ENCODE results near the gene PRMT3. TPM values are rescaled to one million over a fixed set of nuclear protein-coding genes. Genes with fewer than 3 reads are reported as not detected.
"Not testable (repeated sequence)": the region's sequence is repeated elsewhere in the genome, so short reads cannot be mapped to it uniquely, and the experiment has no call there.

The PRMT3 gene
- 13.3 TPM for total RNA-seq
- long read RNA-seq, transcript PRMT3-202 (16 exons, 2,653 nt): major isoform, 18 of 19 reads
- long read RNA-seq, partial matches to known transcripts: 0 of 19 reads
- long read RNA-seq, other reads (novel, unspliced or antisense): 1 of 19 reads

- intact Hi-C loops (cut with DNase I): loop anchor here (2.0 kb wide), 1 partner anchor 223 kb away; no protein-coding TSS in a partner anchor
- peak; percentile 98 for ATAC-seq
- peak; percentile 98 for DNase-seq (ENCODE audit: missing footprints)
Observed at GRCh38 chr11:20387261-20388095, at the start of gene PRMT3. TSS of gene PRMT3 (plus strand) at chr11:20387716. CDS start at chr11:20387747, 31 bp downstream.

- DNase-seq (ENCODE audit: missing footprints) (no peak), ATAC-seq (no peak)
- intact Hi-C loops (cut with DNase I): no loop called here
Observed at GRCh38 chr11:20342347-20343141, 45.0 kb upstream of the PRMT3 start.

GRCh38 chr11:20351136-20351535, 36.4 kb upstream of the PRMT3 start:
- no peak for ATAC-seq
- intact Hi-C loops (cut with DNase I): loop anchor here (5.0 kb wide), 1 partner anchor 414 kb away; no protein-coding TSS in a partner anchor

GRCh38 chr11:20351751-20352262, 35.7 kb upstream of the PRMT3 start:
- ATAC-seq (no peak), DNase-seq (ENCODE audit: missing footprints) (no peak)
- intact Hi-C loops (cut with DNase I): loop anchor here (5.0 kb wide), 1 partner anchor 415 kb away; no protein-coding TSS in a partner anchor

More at GRCh38 chr11:20351136-20351535, 36.4 kb upstream of the PRMT3 start:
- no peak for DNase-seq (ENCODE audit: missing footprints)

- DNase-seq (ENCODE audit: missing footprints): no peak
- ATAC-seq: peak; percentile 59
Observed at GRCh38 chr11:20353829-20354434, 33.6 kb upstream of the PRMT3 start.

GRCh38 chr11:20355221-20356219, 32.0 kb upstream of the PRMT3 start:
- intact Hi-C loops (cut with DNase I): loop anchor here (2.0 kb wide), 1 partner anchor 227 kb away; no protein-coding TSS in a partner anchor
- no peak for ATAC-seq
- no peak for DNase-seq (ENCODE audit: missing footprints)

More at GRCh38 chr11:20353829-20354434, 33.6 kb upstream of the PRMT3 start:
- intact Hi-C loops (cut with DNase I): loop anchor here (2.0 to 5.0 kb wide), 2 partner anchors 225 to 417 kb away; no protein-coding TSS in a partner anchor

- no peak for DNase-seq (ENCODE audit: missing footprints)
- intact Hi-C loops (cut with DNase I): no loop called here
- ATAC-seq: no peak
Observed at GRCh38 chr11:20357150-20357549, 30.4 kb upstream of the PRMT3 start.

GRCh38 chr11:20360650-20361049, 26.9 kb upstream of the PRMT3 start:
- intact Hi-C loops (cut with DNase I): loop anchor here (5.0 kb wide), 1 partner anchor 408 kb away; no protein-coding TSS in a partner anchor
- no peak for DNase-seq (ENCODE audit: missing footprints)
- no peak for ATAC-seq

GRCh38 chr11:20362481-20362880, 25.0 kb upstream of the PRMT3 start:
- DNase-seq (ENCODE audit: missing footprints): no peak
- intact Hi-C loops (cut with DNase I): loop anchor here (5.0 kb wide), 1 partner anchor 410 kb away; no protein-coding TSS in a partner anchor
- ATAC-seq: no peak

- ATAC-seq (no peak), DNase-seq (ENCODE audit: missing footprints) (no peak)
Observed at GRCh38 chr11:20363149-20363499, 24.4 kb upstream of the PRMT3 start.

GRCh38 chr11:20363500-20364340, 23.8 kb upstream of the PRMT3 start, which contains the start of gene HTATIP2:
TSS of gene HTATIP2 (plus strand) at chr11:20363714. CDS start at chr11:20364238, 524 bp downstream.
- DNase-seq (ENCODE audit: missing footprints): peak; percentile 88
- peak; percentile 92 for ATAC-seq
- intact Hi-C loops (cut with DNase I): loop anchor here (5.0 kb wide), 1 partner anchor 411 kb away; no protein-coding TSS in a partner anchor

More at GRCh38 chr11:20363149-20363499, 24.4 kb upstream of the PRMT3 start:
- intact Hi-C loops (cut with DNase I): loop anchor here (5.0 kb wide), 1 partner anchor 411 kb away; no protein-coding TSS in a partner anchor

- intact Hi-C loops (cut with DNase I): loop anchor here (5.0 kb wide), 1 partner anchor 412 kb away; no protein-coding TSS in a partner anchor
- ATAC-seq (peak; percentile 35), DNase-seq (ENCODE audit: missing footprints) (no peak)
Observed at GRCh38 chr11:20364341-20364792, 23.1 kb upstream of the PRMT3 start.

GRCh38 chr11:20365465-20365864, 22.1 kb upstream of the PRMT3 start:
- ATAC-seq; intact Hi-C loops (cut with DNase I); DNase-seq (ENCODE audit: missing footprints): not testable (repeated sequence)

GRCh38 chr11:20367313-20367948, 20.1 kb upstream of the PRMT3 start:
- DNase-seq (ENCODE audit: missing footprints) (no peak), ATAC-seq (no peak)
- intact Hi-C loops (cut with DNase I): no loop called here

- DNase-seq (ENCODE audit: missing footprints): no peak
- no peak for ATAC-seq
- intact Hi-C loops (cut with DNase I): no loop called here
Observed at GRCh38 chr11:20368438-20368837, 19.1 kb upstream of the PRMT3 start.
